A673 (cell line): Measurements from ENCODE around the gene DESI1. TPM values are rescaled to one million over a fixed set of nuclear protein-coding genes. Genes with fewer than 3 reads are reported as not detected.

Experiments used
- BruUV-seq: library from RNA; stranded (reverse); fragments of 400-500 nt; replicated peaks from 2 replicates; lab custom pipeline; 2021; lab: Mats Ljungman, UMichigan
- CTCF ChIA-PET: fragments of 300-600 bp; sonication (Branson Sonifier 250); formaldehyde crosslinking; loops from one replicate; lab custom pipeline; 2022; ENCODE audit warnings: antibody characterized with exemption; lab: Charles Lee
- POLR2A ChIA-PET: fragments of 300-600 bp; sonication (Branson Sonifier 250); formaldehyde crosslinking; loops from one replicate; lab custom pipeline; 2022; ENCODE audit warnings: antibody characterized with exemption; ENCODE audit not compliant: low non-redundant PET; lab: Charles Lee
- DNase-seq: peaks from one replicate; pipeline ENCODE4 v3.0.0-alpha.2; 2015; ENCODE audit warnings: low spot score
- H3K27ac ChIP-seq: fragments of 200-600 bp; sonication (generic); 2 replicates; pipeline ENCODE4 v1.5.1; 2016; ENCODE audit warnings: mixed run types, low read depth, mild to moderate bottlenecking, mixed read lengths, antibody characterized with exemption, low read length; ENCODE audit not compliant: poor library complexity, severe bottlenecking
- H3K27me3 ChIP-seq: fragments of 200-600 bp; sonication (generic); replicated peaks from 2 replicates; pipeline ENCODE4 v1.6.1; 2017; ENCODE audit warnings: mixed run types, low read depth, mild to moderate bottlenecking, mixed read lengths, antibody characterized with exemption, low read length; ENCODE audit not compliant: insufficient read depth, poor library complexity
- H3K36me3 ChIP-seq: fragments of 200-600 bp; sonication (generic); 2 replicates; pipeline ENCODE4 v1.6.1; 2016; ENCODE audit warnings: mixed run types, mild to moderate bottlenecking, mixed read lengths, antibody characterized with exemption, low read length; ENCODE audit not compliant: insufficient read depth, poor library complexity, severe bottlenecking
- H3K4me1 ChIP-seq: fragments of 200-600 bp; sonication (generic); 2 replicates; pipeline ENCODE4 v1.6.1; 2017; ENCODE audit warnings: mixed run types, mild to moderate bottlenecking, mixed read lengths, antibody characterized with exemption, low read length; ENCODE audit not compliant: insufficient read depth, poor library complexity, severe bottlenecking
- H3K4me3 ChIP-seq: fragments of 200-600 bp; sonication (generic); 2 replicates; pipeline ENCODE4 v1.5.1; 2016; ENCODE audit warnings: low read depth, mixed run types, mild to moderate bottlenecking, mixed read lengths, low read length; ENCODE audit not compliant: poor library complexity, severe bottlenecking
- H3K9me3 ChIP-seq: fragments of 200-600 bp; sonication (generic); 2 replicates; pipeline ENCODE4 v1.6.1; 2016; ENCODE audit warnings: mixed run types, low read depth, mild to moderate bottlenecking, mixed read lengths, antibody characterized with exemption, low read length; ENCODE audit not compliant: poor library complexity, severe bottlenecking
- CTCF ChIP-seq: fragments of 300-800, 200-600 bp; sonication (generic); conservative IDR thresholded peaks from 2 replicates; pipeline ENCODE4 v1.5.1; 2017; ENCODE audit warnings: low read depth, mild to moderate bottlenecking, antibody characterized with exemption, low read length, moderate library complexity, mixed read lengths
- EZH2 ChIP-seq: fragments of 200-600 bp; sonication (generic); IDR thresholded peaks from 2 replicates; pipeline ENCODE4 v1.6.1; 2017; ENCODE audit warnings: borderline replicate concordance, low read depth, mild to moderate bottlenecking, mixed read lengths, antibody characterized with exemption, low read length; ENCODE audit not compliant: poor library complexity, severe bottlenecking
- intact Hi-C: fragments of 100-400 bp; cut with micrococcal nuclease; formaldehyde crosslinking; loops from one replicate; pipeline ENCODE4 v1.10.0; 2022; ENCODE audit not compliant: unreplicated experiment
- total RNA-seq: library from RNA; stranded (reverse); gene quantifications from 2 replicates; pipeline ENCODE4 v1.2.3, GENCODE V29; 2021

Gene DESI1
- total RNA-seq, 1 experiment from 2014 or later, result 47.6 TPM

GRCh38 chr22:41612603-41613306 is 8.1 kb downstream of the DESI1 start:
- intact Hi-C loops, result no loop called here
- DNase-seq, result no peak
- CTCF ChIA-PET, result no interaction called here

GRCh38 chr22:41608386-41608785 is 12.5 kb downstream of the DESI1 start:
- Histone ChIP-seq H3K36me3 (peaks cover 30% of the 10 kb centered on the region), H3K9me3 (no peaks in the 10 kb centered on the region), H3K27ac (no peak overlapping the region), H3K27me3 (no peaks in the 10 kb centered on the region), H3K4me1 (no peaks in the 10 kb centered on the region), H3K4me3 (no peak overlapping the region)
- BruUV-seq, result no TSS peak
- TF ChIP-seq EZH2 (no peak), CTCF (no peak)
- intact Hi-C loops, result no loop called here
- CTCF ChIA-PET, result no interaction called here
- POLR2A ChIA-PET, result no interaction called here
- no peak for DNase-seq

More at GRCh38 chr22:41612603-41613306, 8.1 kb downstream of the DESI1 start:
- Histone ChIP-seq H3K27me3 (no peaks in the 10 kb centered on the region), H3K36me3 (no peaks in the 10 kb centered on the region), H3K27ac (no peak overlapping the region), H3K4me3 (no peak overlapping the region), H3K9me3 (no peaks in the 10 kb centered on the region), H3K4me1 (no peaks in the 10 kb centered on the region)
- TF ChIP-seq CTCF, result no peak
- no peak for TF ChIP-seq EZH2
- POLR2A ChIA-PET, result interaction anchor here (0.6 kb wide), 1 partner anchor 90 kb away, joined by 5 read pairs; no protein-coding TSS in a partner anchor
- no TSS peak for BruUV-seq

- intact Hi-C loops, result no loop called here
- H3K27ac ChIP-seq, result no peak overlapping the region
- ChIA-PET POLR2A (no interaction called here), CTCF (no interaction called here)
- H3K4me3 ChIP-seq, result no peak overlapping the region
- no peaks in the 10 kb centered on the region for H3K9me3 ChIP-seq
- no peak for DNase-seq
- H3K36me3 ChIP-seq, result peaks cover 46% of the 10 kb centered on the region
- no peak for TF ChIP-seq EZH2
- no peak for TF ChIP-seq CTCF
- no peaks in the 10 kb centered on the region for H3K27me3 ChIP-seq
- H3K4me1 ChIP-seq, result no peaks in the 10 kb centered on the region
- no TSS peak for BruUV-seq
Measured at GRCh38 chr22:41603873-41604332, 16.9 kb downstream of the DESI1 start.
